SK-MEL-5 (cell line): ENCODE measurements around the gene STPG3. TPM values are rescaled to one million over a fixed set of nuclear protein-coding genes. Genes with fewer than 3 reads are reported as not detected.

Source experiments
- DNase-seq: peaks from one replicate; pipeline ENCODE4 v3.0.0-alpha.2; 2016; ENCODE audit warnings: low read depth, low spot score
- in situ Hi-C: cut with HindIII; loops from 2 replicates; pipeline ENCODE4 v1.10.0; 2016; ENCODE audit warnings: low sequenced_read_pairs, high pct_unique_total_duplicates, low pct_unique_long_range_greater_than_20kb
- total RNA-seq: library from RNA; depleted of rRNA; stranded (reverse); fragments of >200 nt; shearing (Covaris generic); gene quantifications from 2 replicates; pipeline ENCODE4 v1.2.3, GENCODE V29; 2014

STPG3 gene
- total RNA-seq, 1 experiment from 2014 or later = not detected

DNA sequence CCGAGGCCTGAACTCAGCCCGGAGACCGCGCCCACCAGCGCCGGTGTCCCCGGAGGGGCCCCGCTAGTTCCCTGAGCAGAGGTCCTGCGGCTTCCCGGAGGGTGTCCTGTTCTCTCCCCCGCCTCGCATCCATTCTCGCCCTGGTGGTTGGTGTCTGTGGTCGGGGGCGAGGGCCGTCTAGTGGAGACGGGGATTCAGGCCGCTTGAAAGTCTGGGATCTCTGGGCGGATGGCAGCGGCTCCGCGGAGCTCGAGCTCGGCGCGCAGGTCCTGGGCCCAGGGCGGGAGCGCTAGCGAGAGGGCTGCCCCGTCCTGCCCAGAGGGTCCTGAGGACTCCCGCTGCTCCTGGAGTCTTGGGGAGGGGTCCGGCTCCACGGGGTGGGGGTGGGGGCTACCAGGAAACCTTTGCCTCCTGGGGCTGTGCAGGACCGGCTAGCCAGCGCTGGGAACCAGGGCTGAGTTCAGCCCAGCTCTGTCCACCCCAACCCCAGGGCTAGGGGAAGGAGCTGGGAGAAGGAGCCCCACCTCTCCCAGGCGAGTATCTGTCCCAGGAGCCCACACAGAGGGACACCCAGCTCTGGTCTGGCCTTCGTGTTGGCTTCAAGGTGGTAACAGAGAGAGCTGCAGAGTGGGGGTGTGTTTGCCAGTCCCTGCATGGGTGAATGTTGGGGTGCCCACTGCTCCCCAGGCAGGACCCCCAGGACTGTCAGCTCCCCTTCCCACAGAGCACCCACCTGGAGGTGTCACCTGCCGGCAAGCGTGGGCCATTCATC is 30.4 kb downstream of the STPG3 start:
- DNase-seq = no peak
- in situ Hi-C loops = no loop called here

DNA sequence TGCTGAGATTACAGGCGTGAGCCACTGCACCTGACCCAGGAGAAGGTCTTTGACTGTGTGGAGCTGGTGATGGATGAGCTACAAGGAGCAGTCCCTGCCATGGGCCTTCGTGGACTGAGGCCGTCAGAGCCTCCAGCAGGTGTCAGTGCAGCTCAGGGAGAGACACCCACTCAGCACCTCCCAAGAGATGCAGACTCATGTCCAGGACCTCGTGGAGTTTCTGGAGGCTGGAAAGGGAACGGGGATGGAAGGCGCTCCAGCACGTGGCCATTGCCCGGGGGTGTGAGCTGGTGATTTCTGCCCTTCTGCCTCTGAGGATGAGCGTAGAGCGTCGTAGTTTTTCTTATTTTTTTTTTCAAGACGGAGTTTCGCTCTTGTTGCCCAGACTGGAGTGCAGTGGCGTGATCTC is 35.9 kb downstream of the STPG3 start:
- in situ Hi-C loops = no loop called here
- DNase-seq = peak; percentile 92

DNA sequence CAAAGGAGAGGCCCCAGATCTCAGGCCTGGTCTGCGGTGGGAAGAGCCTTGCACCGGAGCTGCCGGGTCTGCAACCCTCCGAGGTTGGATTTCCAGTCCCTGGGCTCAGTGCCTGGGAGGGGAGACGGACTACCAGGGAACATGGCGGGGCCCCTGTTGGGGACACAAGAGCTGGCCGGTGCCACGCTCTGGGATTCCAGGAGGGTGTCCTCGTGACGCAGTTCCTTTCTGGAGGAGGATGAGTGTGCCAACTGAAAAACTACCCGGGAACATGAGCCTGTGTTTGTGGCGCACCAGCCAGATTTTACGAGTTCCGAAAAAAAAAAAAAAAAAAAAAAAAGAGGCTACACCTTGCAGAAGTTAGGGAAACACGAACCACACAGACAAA is 42.0 kb downstream of the STPG3 start:
- DNase-seq = no peak
- in situ Hi-C loops = no loop called here

DNA sequence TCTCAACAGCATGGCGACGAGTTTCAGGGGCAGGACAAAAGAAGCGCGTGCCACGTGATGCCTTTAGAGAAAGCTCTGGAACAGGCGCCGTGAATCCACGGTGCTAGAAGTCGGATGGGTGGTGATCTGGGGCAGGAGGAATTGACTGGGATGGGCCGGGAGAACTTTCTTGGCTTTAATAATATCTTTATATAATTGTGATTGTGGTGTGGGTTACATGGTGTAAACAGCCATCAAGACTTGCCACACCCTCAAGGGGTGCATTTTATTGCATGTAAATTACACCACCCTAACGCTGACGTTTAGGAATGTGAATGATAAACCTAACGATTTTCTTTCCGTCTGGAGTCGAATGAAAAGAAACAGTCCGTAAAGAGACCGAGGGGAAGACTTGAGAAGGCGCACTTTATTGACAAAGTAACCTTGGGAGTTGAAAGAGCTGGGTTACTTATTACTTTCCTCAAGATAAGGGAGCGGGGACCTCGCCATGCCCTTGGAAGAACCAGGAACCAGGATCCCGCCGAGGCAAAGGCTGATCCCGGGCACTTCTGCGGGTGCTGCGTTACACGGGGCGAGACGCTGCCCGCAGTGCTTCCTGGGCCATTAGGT is 42.5 kb downstream of the STPG3 start:
- in situ Hi-C loops = no loop called here
- no peak for DNase-seq

- in situ Hi-C loops = no loop called here
- peak; percentile 76 for DNase-seq
Observed at GRCh38 chr9:137294091-137294680, 43.1 kb downstream of the STPG3 start.

GRCh38 chr9:137294681-137295237 is 43.7 kb downstream of the STPG3 start:
- in situ Hi-C loops = no loop called here
- peak; percentile 37 for DNase-seq

DNA sequence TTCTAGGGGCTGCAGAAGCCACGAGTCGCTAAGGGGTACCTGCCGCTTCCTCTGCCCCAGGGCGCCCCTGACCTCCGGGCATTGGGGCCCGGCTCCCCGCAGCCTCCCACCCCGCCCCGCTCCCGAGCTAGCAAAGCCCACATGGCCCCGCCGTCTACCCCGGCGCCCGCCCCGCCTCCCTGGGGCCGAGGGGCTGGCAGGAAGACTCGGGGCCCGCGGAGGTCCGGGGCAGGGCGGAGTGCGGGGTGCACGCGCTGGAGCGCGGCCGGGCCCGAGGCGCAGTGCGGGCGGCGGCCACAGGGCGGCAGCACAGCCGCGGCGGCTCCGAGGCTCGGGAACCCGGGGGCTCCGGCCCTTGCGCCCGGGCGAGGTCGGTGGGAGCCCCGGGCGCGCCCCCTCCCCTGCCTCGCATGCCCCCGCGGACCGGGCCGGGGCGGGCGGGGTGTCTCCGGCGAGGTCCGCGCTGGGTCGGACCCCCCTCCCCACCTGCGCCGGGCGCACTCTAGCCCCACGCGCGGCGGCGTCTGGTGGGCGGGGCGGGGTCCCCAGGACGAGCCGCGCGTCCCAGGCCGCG is 44.2 kb downstream of the STPG3 start:
- in situ Hi-C loops = no loop called here
- DNase-seq = peak; percentile 26

- in situ Hi-C loops = no loop called here
- no peak for DNase-seq
Observed at GRCh38 chr9:137295849-137296669, 45.0 kb downstream of the STPG3 start.

DNA sequence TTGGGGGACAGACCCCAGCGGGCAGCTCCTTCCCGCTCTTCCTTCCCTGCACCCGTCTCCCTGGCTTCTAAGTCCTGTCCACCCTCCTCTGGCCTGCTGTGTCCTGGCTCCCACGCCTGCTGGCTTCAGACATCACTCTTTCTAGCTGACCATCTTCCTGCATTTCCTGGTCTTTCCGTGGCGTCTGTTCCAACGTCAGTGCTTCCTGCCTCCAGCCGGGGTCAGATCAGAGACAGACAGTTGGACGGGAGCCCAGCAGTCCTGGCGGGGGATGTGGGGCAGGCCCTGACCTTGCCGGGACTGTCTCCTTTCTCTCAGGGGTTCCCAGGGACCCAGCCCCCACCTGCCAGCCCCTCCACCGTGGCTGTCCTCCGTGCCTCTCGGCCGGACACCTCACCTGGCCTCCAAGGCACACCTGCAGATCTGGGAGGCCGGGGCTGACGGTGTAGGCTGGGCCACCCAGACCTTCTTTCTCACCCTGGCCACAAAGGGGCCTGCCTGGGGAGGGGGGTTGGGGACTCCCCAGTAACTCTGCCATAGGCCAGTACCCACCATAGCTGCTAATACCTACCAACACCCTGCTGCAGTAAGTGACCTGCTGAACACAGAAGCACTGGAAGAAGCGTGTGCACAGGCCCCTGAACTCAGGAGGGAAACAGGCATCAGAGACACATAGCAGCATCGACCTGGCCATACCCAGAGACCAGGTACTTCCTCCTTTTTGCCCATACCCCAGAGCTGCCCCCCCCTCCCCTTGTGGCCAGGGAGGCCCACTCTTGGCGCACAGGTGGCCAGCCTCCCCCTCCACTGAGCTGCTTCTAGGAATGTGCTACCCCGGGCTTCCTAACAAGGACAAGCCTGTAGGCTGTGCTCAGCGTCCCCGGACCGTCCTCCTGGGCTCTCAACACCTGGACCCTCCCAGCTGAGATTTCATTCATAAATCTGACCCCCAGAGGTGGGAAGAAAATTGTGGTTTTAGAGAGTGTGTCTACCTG is 45.9 kb downstream of the STPG3 start:
- no peak for DNase-seq
- in situ Hi-C loops = no loop called here

DNA sequence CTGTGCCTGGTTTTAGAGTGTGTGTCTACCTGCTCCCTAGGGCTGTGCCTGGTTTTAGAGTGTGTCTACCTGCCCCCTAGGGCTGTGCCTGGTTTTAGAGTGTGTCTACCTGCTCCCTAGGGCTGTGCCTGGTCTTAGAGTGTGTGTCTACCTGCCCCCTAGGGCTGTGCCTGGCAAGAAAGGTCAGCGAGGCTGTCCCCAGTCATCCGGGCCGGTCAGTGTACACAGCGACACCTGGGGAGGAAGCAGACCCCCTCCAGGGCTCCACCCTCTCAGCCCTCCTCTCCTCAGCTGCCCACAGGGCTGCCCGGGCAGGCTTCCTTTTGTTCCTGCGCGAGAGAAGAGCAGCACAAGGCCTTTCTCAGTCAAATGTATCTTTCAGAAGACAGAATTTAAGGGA is 46.9 kb downstream of the STPG3 start:
- DNase-seq = no peak
- in situ Hi-C loops = no loop called here

- in situ Hi-C loops = no loop called here
Observed at GRCh38 chr9:137298401-137299202, 47.5 kb downstream of the STPG3 start.

DNA sequence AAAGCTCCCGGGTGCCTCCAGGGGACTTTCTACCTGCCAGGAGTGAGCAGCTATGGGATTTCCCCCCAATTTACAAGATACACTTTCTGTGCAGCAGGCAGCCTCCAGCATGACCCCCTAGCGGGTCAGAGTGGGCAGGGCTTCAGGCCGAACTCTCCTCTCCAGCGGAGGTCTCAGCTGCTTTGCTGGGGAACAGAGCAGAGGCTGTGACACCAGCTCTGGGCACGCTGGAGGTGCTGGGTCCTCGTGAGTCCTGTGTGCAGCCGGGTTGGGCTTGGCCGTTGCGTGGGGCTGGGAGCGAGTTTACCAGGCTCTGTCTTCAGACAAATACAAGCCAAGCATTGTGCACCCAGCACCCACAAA is 48.1 kb downstream of the STPG3 start:
- DNase-seq = no peak
- in situ Hi-C loops = no loop called here

More at GRCh38 chr9:137298401-137299202, 47.5 kb downstream of the STPG3 start:
- no peak for DNase-seq

DNA sequence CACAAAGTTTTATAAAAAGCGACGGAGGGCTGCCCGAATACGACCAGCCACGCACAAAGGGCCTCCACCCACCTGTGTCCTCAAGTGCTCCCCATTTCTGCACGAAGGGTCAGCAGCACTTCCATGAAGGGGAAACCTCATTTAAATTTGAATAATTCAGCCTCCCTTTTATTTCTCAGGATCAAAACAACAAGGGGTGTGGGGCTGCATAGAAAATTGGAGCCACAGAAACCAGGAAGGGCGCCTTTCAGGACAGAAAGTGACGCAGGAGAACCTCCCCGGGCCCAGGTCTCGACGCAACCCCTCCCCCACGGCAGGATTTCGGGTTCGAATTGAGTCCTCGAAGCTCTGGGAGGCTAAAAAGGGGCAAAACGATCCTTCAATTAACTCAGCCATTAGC is 48.9 kb downstream of the STPG3 start:
- in situ Hi-C loops = no loop called here
- no peak for DNase-seq

GRCh38 chr9:137300567-137301080 is 49.5 kb downstream of the STPG3 start:
- in situ Hi-C loops = no loop called here

DNA sequence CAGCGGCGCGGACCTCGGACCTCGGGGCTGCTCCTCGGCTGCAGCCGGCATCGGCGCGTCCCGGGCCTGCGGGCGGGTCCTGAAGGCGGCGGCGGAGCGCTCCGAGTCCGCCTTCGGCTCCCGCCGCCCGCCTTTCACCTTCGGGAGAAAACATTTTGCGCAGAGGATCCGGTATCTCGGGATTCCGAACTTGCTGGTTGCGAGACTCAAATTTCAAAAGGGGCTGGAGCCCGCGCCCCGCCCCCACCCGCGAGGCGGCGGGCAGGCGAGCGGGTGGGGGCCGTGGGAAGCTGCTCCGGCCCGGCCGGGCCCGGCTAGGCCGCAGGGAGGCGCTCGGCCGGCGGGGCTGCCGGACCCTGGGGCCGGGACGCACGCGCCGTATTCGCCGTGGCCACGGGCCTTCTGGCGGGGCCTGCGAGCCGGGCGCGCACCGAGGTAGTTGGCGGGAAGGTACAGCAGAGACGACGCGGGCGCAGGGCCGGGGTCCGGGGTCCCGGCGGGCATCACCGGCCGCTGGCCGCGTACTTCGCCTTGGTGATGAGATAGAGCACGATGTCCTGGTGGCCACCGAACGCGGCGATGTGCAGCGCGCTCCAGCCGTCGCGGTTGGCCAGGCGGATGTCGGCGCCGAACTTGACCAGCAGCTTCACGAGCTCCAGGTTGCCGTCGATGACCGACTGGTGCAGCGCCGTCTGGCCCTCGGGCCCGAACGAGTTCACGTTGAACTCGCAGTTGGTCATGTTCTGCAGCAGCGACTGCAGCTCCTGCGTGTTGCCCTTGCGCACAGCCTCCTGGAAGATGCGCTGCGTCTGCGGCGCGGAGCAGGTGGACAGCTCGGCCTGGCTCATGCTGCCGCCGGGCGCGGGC is 50.2 kb downstream of the STPG3 start:
- in situ Hi-C loops = no loop called here
- peak; percentile 41 for DNase-seq

More at GRCh38 chr9:137300567-137301080, 49.5 kb downstream of the STPG3 start:
- no peak for DNase-seq
